GM12874 (cell line): ENCODE measurements around the gene SNUPN.

ENCODE experiments used
- CTCF ChIP-seq: IDR thresholded peaks from 2 replicates; pipeline ENCODE4 v1.5.1; 2011; ENCODE audit warnings: low read depth, mild to moderate bottlenecking, control low read depth, low read length, moderate library complexity; ENCODE audit not compliant: insufficient read depth

The SNUPN gene

GRCh38 chr15:75616766-75617165 is 8.8 kb downstream of the SNUPN start:
- TF ChIP-seq CTCF = no peak

GRCh38 chr15:75606711-75607699 is 18.5 kb downstream of the SNUPN start:
- TF ChIP-seq CTCF = no peak

GRCh38 chr15:75606026-75606425 is 19.5 kb downstream of the SNUPN start:
- TF ChIP-seq CTCF = no peak

GRCh38 chr15:75599401-75599800 is 26.1 kb downstream of the SNUPN start:
- no peak for TF ChIP-seq CTCF

- no peak for TF ChIP-seq CTCF
Measured at GRCh38 chr15:75598361-75598760, 27.2 kb downstream of the SNUPN start.

GRCh38 chr15:75597667-75598341 is 27.7 kb downstream of the SNUPN start:
- TF ChIP-seq CTCF = peak; percentile 33; the same call in 1 of the 2 replicates

GRCh38 chr15:75596703-75597345 is 28.7 kb downstream of the SNUPN start:
- TF ChIP-seq CTCF = no peak
